Thyroid gland (tissue), 4 donors: ENCODE data around the gene SNX10.
"Not testable (repeated sequence)": the region's sequence is repeated elsewhere in the genome, so short reads cannot be mapped to it uniquely, and the experiment has no call there.

ENCODE experiments used
- POLR2A ChIP-seq, 2 donors: fragments of 450-650 bp; IDR thresholded peaks; one replicate each; pipeline ENCODE4 v1.6.1; 2017; ENCODE audit warnings: antibody characterized with exemption in 2 of 2, mild to moderate bottlenecking in 2 of 2, moderate library complexity in 1 of 2
- TF ChIP-seq, protein P1 (sequence below), 6 experiments: fragments of 200-600 bp in 3 of 6; fragments of 450-650 bp in 3 of 6; sonication (generic) in 3 of 6; IDR thresholded peaks; one replicate each; pipeline ENCODE4 v1.5.1; 2016 to 2019; ENCODE audit warnings: antibody characterized with exemption in 6 of 6, mild to moderate bottlenecking in 2 of 6, inconsistent platforms in 1 of 6, moderate library complexity in 1 of 6

GRCh38 chr7:26261866-26262265 is 29.8 kb upstream of the SNX10 start:
- TF ChIP-seq, protein P1, sequence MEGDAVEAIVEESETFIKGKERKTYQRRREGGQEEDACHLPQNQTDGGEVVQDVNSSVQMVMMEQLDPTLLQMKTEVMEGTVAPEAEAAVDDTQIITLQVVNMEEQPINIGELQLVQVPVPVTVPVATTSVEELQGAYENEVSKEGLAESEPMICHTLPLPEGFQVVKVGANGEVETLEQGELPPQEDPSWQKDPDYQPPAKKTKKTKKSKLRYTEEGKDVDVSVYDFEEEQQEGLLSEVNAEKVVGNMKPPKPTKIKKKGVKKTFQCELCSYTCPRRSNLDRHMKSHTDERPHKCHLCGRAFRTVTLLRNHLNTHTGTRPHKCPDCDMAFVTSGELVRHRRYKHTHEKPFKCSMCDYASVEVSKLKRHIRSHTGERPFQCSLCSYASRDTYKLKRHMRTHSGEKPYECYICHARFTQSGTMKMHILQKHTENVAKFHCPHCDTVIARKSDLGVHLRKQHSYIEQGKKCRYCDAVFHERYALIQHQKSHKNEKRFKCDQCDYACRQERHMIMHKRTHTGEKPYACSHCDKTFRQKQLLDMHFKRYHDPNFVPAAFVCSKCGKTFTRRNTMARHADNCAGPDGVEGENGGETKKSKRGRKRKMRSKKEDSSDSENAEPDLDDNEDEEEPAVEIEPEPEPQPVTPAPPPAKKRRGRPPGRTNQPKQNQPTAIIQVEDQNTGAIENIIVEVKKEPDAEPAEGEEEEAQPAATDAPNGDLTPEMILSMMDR (IDR thresholded peaks at IDR 0.05) = not testable (repeated sequence)
- TF ChIP-seq POLR2A (IDR thresholded peaks at IDR 0.05) = not testable (repeated sequence)
